ENCODE data around the gene COL20A1. TPM values are rescaled to one million over a fixed set of nuclear protein-coding genes. Genes with fewer than 3 reads are reported as not detected.
"Not testable (repeated sequence)": the region's sequence is repeated elsewhere in the genome, so short reads cannot be mapped to it uniquely, and the experiment has no call there.

The COL20A1 gene
- total RNA-seq, 1 experiment from 2014 or later = not detected

GRCh38 chr20:63248835-63249591 lies 44.0 kb upstream of the COL20A1 start:
- DNase-seq (peak; percentile 32), ATAC-seq (peak; percentile 75)
- Histone ChIP-seq H3K9me3 (ENCODE audit: low read length) (no peaks in the 10 kb centered on the region), H3K9me2 (replicated peaks; ENCODE audit: low read length) (no peaks in the 10 kb centered on the region), H3K9ac (ENCODE audit: low read length) (no peak overlapping the region), H4K20me1 (ENCODE audit: low read length) (no peaks in the 10 kb centered on the region), H3K4me2 (ENCODE audit: low read length) (no peak overlapping the region), H3K4me1 (ENCODE audit: insufficient read depth, low read length) (peaks cover 15% of the 10 kb centered on the region; the same call in 1 of the 2 replicates), H3K36me3 (ENCODE audit: low read depth, low read length) (no peaks in the 10 kb centered on the region), H3K27me3 (ENCODE audit: low read length) (peaks cover 36% of the 10 kb centered on the region), H3K4me3 (ENCODE audit: low read length) (no peak overlapping the region), H2AFZ (ENCODE audit: low read length) (no peak overlapping the region), H3K27ac (ENCODE audit: low read length) (no peak overlapping the region), H3K79me2 (ENCODE audit: low read length) (no peaks in the 10 kb centered on the region), H3F3A (ENCODE audit: low read length, unreplicated experiment) (no peaks in the 10 kb centered on the region)
- BruUV-seq (replicated peaks) = no TSS peak
- ChIA-PET CTCF (interaction anchor here (0.9 to 1.1 kb wide), 2 partner anchors 26 to 66 kb away, joined by 3 to 13 read pairs; no protein-coding TSS in a partner anchor), POLR2A (ENCODE audit: unreplicated experiment) (interaction anchor here (0.5 to 0.6 kb wide), 2 partner anchors 23 to 26 kb away, joined by 3 read pairs; no protein-coding TSS in a partner anchor)
- TF ChIP-seq EZH2phosphoT487 (IDR thresholded peaks at IDR 0.05; ENCODE audit: borderline replicate concordance, low read length) (no peak), EZH2 (IDR thresholded peaks at IDR 0.05; ENCODE audit: low read length, unreplicated experiment) (no peak)
- TF ChIP-seq, protein P1, sequence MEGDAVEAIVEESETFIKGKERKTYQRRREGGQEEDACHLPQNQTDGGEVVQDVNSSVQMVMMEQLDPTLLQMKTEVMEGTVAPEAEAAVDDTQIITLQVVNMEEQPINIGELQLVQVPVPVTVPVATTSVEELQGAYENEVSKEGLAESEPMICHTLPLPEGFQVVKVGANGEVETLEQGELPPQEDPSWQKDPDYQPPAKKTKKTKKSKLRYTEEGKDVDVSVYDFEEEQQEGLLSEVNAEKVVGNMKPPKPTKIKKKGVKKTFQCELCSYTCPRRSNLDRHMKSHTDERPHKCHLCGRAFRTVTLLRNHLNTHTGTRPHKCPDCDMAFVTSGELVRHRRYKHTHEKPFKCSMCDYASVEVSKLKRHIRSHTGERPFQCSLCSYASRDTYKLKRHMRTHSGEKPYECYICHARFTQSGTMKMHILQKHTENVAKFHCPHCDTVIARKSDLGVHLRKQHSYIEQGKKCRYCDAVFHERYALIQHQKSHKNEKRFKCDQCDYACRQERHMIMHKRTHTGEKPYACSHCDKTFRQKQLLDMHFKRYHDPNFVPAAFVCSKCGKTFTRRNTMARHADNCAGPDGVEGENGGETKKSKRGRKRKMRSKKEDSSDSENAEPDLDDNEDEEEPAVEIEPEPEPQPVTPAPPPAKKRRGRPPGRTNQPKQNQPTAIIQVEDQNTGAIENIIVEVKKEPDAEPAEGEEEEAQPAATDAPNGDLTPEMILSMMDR (conservative IDR thresholded peaks at IDR 0.05; ENCODE audit: low read depth, low read length) = no peak
- intact Hi-C loops (cut with micrococcal nuclease) = no loop called here

- H3F3A ChIP-seq (ENCODE audit: low read length, unreplicated experiment) = no peaks in the 10 kb centered on the region
- H3K27ac ChIP-seq (ENCODE audit: low read length) = no peak overlapping the region
- H3K4me3 ChIP-seq (ENCODE audit: low read length) = no peak overlapping the region
- TF ChIP-seq EZH2 (IDR thresholded peaks at IDR 0.05; ENCODE audit: low read length, unreplicated experiment) = no peak
- TF ChIP-seq, protein P1 (conservative IDR thresholded peaks at IDR 0.05; ENCODE audit: low read depth, low read length) = no peak
- no peak for TF ChIP-seq EZH2phosphoT487 (IDR thresholded peaks at IDR 0.05; ENCODE audit: borderline replicate concordance, low read length)
- no peaks in the 10 kb centered on the region for H3K79me2 ChIP-seq (ENCODE audit: low read length)
- peaks cover 40% of the 10 kb centered on the region for H3K27me3 ChIP-seq (ENCODE audit: low read length)
- CTCF ChIA-PET = interaction anchor here (0.9 kb wide), 1 partner anchor 66 kb away, joined by 3 read pairs; no protein-coding TSS in a partner anchor
- BruUV-seq (replicated peaks) = no TSS peak
- H3K4me1 ChIP-seq (ENCODE audit: insufficient read depth, low read length) = peaks cover 15% of the 10 kb centered on the region; the same call in 1 of the 2 replicates
- H3K9me2 ChIP-seq (replicated peaks; ENCODE audit: low read length) = no peaks in the 10 kb centered on the region
- no peak overlapping the region for H3K4me2 ChIP-seq (ENCODE audit: low read length)
- no peaks in the 10 kb centered on the region for H4K20me1 ChIP-seq (ENCODE audit: low read length)
- H3K9me3 ChIP-seq (ENCODE audit: low read length) = no peaks in the 10 kb centered on the region
- POLR2A ChIA-PET (ENCODE audit: unreplicated experiment) = interaction anchor here (0.5 kb wide), 1 partner anchor 24 kb away, joined by 3 read pairs; no protein-coding TSS in a partner anchor
- no peak for ATAC-seq
- H2AFZ ChIP-seq (ENCODE audit: low read length) = no peak overlapping the region
- no peak for DNase-seq
- intact Hi-C loops (cut with micrococcal nuclease) = no loop called here
- H3K36me3 ChIP-seq (ENCODE audit: low read depth, low read length) = no peaks in the 10 kb centered on the region
- H3K9ac ChIP-seq (ENCODE audit: low read length) = no peak overlapping the region
Observed at GRCh38 chr20:63249891-63250290, 43.1 kb upstream of the COL20A1 start.

DNA sequence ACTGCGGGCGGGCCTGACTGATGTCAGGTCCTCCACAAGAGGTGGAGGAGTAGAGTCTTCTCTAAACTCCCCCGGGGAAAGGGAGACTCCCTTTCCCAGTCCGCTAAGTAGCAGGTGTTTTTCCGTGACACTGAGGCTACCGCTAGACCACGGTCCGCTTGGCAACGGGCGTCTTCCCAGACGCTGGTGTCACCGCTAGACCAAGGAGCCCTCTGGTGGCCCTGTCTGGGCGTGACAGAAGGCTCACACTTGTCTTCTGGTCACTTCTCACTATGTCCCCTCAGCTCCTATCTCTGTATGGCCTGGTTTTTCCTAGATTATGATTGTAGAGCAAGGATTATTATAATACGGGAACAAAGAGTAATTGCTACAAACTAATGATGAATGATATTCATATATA lies 41.6 kb upstream of the COL20A1 start:
- H3K79me2 ChIP-seq (ENCODE audit: low read length); H3K4me3 ChIP-seq (ENCODE audit: low read length); H2AFZ ChIP-seq (ENCODE audit: low read length); H3K27ac ChIP-seq (ENCODE audit: low read length); H3K9me3 ChIP-seq (ENCODE audit: low read length); H4K20me1 ChIP-seq (ENCODE audit: low read length); H3K9ac ChIP-seq (ENCODE audit: low read length); H3K9me2 ChIP-seq (replicated peaks; ENCODE audit: low read length); H3K4me2 ChIP-seq (ENCODE audit: low read length); H3K36me3 ChIP-seq (ENCODE audit: low read depth, low read length); BruUV-seq (replicated peaks); POLR2A ChIA-PET (ENCODE audit: unreplicated experiment); H3F3A ChIP-seq (ENCODE audit: low read length, unreplicated experiment); ATAC-seq: not testable (repeated sequence)
- peak; percentile 29 for DNase-seq
- TF ChIP-seq, protein P1 (conservative IDR thresholded peaks at IDR 0.05; ENCODE audit: low read depth, low read length) = peak; percentile 46; the same call in 1 of the 2 replicates
- CTCF ChIA-PET = interaction anchor here (1.0 kb wide), 1 partner anchor 27 kb away, joined by 15 read pairs; no protein-coding TSS in a partner anchor
- Histone ChIP-seq H3K27me3 (ENCODE audit: low read length) (peaks cover 53% of the 10 kb centered on the region), H3K4me1 (ENCODE audit: insufficient read depth, low read length) (peaks cover 15% of the 10 kb centered on the region; the same call in 1 of the 2 replicates)
- intact Hi-C loops (cut with micrococcal nuclease) = loop anchor here (1.0 kb wide), 1 partner anchor 28 kb away; no protein-coding TSS in a partner anchor
